ENCODE measurements around the gene CIRBP.
A peak's percentile ranks its signal among the peaks of the same experiment; 100 is the strongest.

The CIRBP gene

DNA sequence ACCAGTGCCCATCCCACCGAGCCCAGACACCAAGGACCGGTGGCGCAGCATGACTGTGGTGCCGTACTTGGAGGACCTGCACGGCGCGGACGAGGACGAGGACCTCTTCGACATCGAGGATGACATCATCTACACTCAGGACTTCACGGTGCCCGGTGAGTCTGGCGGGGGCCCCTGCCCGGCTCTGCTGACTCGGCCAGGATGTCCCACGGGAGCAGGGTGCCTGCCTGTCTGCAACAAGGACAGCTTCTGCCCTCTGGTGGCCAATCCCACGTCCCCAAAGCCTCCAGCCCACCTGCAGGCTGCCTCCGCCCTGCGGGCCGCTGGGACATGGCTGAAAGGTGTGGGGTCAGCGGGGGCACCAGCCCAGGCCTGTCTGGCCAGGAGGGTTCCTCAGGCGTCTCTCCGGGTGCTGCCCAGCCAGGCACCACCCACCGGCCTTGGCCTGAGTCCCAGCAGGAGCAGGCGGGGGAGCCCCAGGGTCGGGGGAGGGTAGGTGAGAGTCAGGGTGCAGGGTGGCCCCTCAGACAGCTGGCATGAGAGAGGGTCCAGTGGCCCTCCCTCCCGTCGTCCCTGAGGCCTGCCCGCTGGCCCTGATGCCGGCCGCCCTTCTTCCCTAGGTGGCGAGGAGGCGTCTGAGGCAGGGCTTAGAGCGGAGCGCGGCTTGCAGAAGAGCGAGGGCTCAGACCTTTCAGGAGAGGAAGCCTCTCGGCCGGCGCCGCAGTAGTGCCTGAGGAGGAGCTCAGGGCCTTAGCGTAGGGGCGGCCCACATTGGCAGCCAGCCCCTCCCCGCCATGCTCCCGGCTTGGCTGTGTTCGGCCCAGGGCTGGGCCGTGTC, 45.9 kb upstream of the CIRBP start:
- TF ChIP-seq, protein P1, sequence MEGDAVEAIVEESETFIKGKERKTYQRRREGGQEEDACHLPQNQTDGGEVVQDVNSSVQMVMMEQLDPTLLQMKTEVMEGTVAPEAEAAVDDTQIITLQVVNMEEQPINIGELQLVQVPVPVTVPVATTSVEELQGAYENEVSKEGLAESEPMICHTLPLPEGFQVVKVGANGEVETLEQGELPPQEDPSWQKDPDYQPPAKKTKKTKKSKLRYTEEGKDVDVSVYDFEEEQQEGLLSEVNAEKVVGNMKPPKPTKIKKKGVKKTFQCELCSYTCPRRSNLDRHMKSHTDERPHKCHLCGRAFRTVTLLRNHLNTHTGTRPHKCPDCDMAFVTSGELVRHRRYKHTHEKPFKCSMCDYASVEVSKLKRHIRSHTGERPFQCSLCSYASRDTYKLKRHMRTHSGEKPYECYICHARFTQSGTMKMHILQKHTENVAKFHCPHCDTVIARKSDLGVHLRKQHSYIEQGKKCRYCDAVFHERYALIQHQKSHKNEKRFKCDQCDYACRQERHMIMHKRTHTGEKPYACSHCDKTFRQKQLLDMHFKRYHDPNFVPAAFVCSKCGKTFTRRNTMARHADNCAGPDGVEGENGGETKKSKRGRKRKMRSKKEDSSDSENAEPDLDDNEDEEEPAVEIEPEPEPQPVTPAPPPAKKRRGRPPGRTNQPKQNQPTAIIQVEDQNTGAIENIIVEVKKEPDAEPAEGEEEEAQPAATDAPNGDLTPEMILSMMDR (IDR thresholded peaks at IDR 0.05; ENCODE audit: control extremely low read depth, extremely low read depth, low read depth, missing control alignments) = peak; percentile 53
- ChIA-PET CTCF (interaction anchor here (0.9 to 2.8 kb wide), 7 partner anchors 9 to 110 kb away, joined by 3 to 11 read pairs (median 5); no protein-coding TSS in a partner anchor), POLR2A (no interaction called here)
- DNase-seq (ENCODE audit: extremely low spot score) = peak; percentile 73

DNA sequence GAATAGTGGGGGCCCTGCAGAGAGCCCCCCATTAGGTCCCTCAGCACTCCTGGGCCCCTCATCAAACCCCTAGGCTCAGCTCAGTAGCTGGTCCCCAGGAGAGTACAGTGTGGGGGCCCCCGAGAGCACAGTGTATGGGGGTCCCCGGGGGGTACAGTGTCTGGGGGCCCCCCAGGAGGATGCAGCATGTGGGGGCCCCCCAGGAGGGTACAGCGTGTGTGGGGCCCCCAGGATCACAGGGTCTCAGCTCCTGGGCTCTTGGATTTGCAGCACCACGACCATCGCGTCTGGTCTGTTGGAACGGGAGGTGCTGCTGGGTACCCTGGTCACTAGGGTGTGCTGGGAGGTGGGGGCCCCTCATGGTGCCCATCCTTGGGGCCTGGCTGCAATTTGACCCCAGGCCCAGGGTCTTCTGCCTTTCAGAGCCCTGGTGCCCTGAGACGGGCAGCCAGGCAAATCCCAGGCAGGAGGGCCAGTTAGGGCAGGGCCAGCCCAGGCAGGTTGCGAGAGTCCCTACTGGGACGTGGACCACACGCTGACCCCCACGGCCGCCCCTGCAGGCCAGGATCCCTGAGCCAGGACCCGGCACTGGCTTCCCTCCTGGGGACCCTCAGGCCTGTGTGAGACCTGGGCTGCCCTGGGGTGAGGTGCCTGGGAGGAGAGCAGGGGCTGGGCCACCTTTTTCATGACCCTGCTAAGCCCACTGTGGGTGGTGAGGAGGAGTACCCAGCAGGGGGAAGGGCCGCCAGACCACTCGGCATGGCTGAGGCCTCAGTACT, 44.9 kb upstream of the CIRBP start:
- ChIA-PET CTCF (interaction anchor here (0.9 to 2.8 kb wide), 3 partner anchors 13 to 111 kb away, joined by 3 to 11 read pairs (median 6); no protein-coding TSS in a partner anchor), POLR2A (no interaction called here)
- DNase-seq (ENCODE audit: extremely low spot score) = no peak

DNA sequence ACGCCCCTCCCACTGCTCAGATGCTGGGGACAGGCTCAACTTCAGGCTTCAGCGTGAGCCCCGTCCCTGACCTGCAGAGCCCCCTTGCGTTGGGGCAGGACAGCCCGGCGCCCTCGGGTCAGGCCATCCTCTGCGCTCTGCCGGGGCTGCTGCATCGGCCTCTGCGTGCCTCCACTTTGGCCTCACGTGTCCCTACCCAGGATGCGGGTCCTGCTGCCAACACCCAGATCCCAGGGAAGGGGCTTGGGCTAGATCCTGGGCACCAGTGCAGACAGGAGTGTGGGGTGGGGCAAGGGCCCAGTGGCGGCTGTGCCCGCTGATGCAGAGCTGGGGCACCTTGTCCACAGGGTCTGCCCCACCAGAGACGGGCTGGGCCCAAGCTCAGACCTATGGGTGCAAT, 44.3 kb upstream of the CIRBP start:
- DNase-seq (ENCODE audit: extremely low spot score) = no peak
- ChIA-PET POLR2A (no interaction called here), CTCF (interaction anchor here (0.9 to 1.5 kb wide), 5 partner anchors 11 to 111 kb away, joined by 3 to 5 read pairs (median 4); partner anchors contain the start of gene ATP5F1D)
- TF ChIP-seq, protein P1 (IDR thresholded peaks at IDR 0.05; ENCODE audit: control extremely low read depth, extremely low read depth, low read depth, missing control alignments) = no peak

More for the DNA sequence above, 44.9 kb upstream of the CIRBP start:
- TF ChIP-seq, protein P1 (IDR thresholded peaks at IDR 0.05; ENCODE audit: control extremely low read depth, extremely low read depth, low read depth, missing control alignments) = no peak

DNA sequence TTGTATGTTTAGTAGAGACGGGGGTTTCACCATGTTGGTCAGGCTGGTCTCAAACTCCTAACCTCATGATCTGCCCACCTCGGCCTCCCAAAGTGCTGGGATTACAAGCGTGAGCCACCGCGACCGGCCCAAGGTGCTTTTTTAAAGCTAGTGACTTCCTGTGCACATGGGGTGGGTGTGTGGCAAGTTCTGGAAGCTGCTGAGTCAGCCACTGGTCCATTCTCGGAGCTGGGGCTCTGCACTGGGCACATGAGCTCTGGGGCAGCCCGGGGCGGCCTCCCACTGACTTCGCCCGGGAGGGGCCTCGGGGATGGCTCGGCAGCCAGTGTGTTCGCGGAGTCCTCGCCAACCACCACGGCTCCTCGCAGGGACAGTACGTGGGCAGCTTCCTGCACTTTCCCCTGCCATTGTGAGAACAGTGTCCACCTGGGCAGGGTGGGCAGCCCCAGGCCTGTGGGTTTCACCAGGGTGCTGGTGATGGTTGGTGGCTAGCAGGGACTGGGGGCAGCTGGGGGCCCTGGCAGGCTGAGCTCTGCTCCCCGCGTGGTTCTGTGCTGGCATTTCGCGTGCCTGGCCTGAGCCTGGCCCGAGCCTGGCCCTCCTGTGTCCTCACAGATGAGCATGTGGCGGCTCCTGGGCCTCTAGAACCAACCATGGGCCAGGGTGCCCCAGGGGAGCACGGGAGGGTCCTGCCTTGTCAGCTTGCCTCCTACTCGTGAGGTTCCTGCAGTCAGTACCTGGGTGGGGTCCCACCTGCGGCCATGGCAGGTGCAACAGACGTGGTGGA, 43.5 kb upstream of the CIRBP start:
- DNase-seq (ENCODE audit: extremely low spot score) = no peak
- ChIA-PET POLR2A (no interaction called here), CTCF (interaction anchor here (0.9 to 1.5 kb wide), 7 partner anchors 8 to 112 kb away, joined by 3 to 5 read pairs (median 4); partner anchors contain the start of gene ATP5F1D)
- TF ChIP-seq, protein P1 (IDR thresholded peaks at IDR 0.05; ENCODE audit: control extremely low read depth, extremely low read depth, low read depth, missing control alignments) = no peak

DNA sequence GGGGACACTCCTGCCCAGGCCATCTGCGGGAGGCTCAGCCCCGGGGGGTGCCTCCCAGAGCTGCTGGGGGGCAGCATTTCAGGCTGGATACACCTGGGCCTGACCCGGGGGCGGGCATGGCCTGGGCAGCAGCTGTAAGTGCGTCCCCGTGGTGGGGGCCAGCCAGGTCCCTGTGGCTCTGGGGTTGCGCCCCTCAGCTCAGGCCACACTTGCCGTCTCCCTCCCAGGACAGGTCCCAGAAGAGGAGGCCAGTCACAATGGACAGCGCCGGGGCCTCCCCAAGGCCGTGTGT, 43.0 kb upstream of the CIRBP start:
- CTCF ChIA-PET = interaction anchor here (1.0 to 1.5 kb wide), 5 partner anchors 9 to 113 kb away, joined by 3 to 4 read pairs (median 4); partner anchors contain the start of gene ATP5F1D
- no peak for DNase-seq (ENCODE audit: extremely low spot score)
- TF ChIP-seq, protein P1 (IDR thresholded peaks at IDR 0.05; ENCODE audit: control extremely low read depth, extremely low read depth, low read depth, missing control alignments) = no peak
- POLR2A ChIA-PET = no interaction called here

All from GM10248 (cell line).